ENCODE measurements around the gene ITPRID2.

Gene ITPRID2

GRCh38 chr2:181910028-181910831 is 18.7 kb downstream of the ITPRID2 start:
- Histone ChIP-seq H3K79me2 (no peaks in the 10 kb centered on the region), H3K9me3 (ENCODE audit: control insufficient read depth, low read length) (no peaks in the 10 kb centered on the region), H3K36me3 (ENCODE audit: control insufficient read depth, insufficient read depth, low read length) (no peaks in the 10 kb centered on the region), H3K4me1 (no peaks in the 10 kb centered on the region), H3K4me2 (ENCODE audit: low read length) (no peak overlapping the region), H2AFZ (no peak overlapping the region), H3K4me3 (ENCODE audit: low read depth, low read length) (no peak overlapping the region), H3K27me3 (ENCODE audit: control insufficient read depth, insufficient read depth, low read length) (no peaks in the 10 kb centered on the region), H3K9ac (no peak overlapping the region), H3K27ac (no peak overlapping the region)
- TF ChIP-seq CTCF (IDR thresholded peaks at IDR 0.05), result no peak

GRCh38 chr2:181911830-181912229 is 20.3 kb downstream of the ITPRID2 start:
- no peak for TF ChIP-seq CTCF (IDR thresholded peaks at IDR 0.05)
- Histone ChIP-seq H2AFZ (no peak overlapping the region), H3K27me3 (ENCODE audit: control insufficient read depth, insufficient read depth, low read length) (no peaks in the 10 kb centered on the region), H3K4me3 (ENCODE audit: low read depth, low read length) (no peak overlapping the region), H3K9me3 (ENCODE audit: control insufficient read depth, low read length) (no peaks in the 10 kb centered on the region), H3K79me2 (no peaks in the 10 kb centered on the region), H3K4me1 (no peaks in the 10 kb centered on the region), H3K9ac (no peak overlapping the region), H3K27ac (no peak overlapping the region), H3K36me3 (ENCODE audit: control insufficient read depth, insufficient read depth, low read length) (no peaks in the 10 kb centered on the region), H3K4me2 (ENCODE audit: low read length) (no peak overlapping the region)

- Histone ChIP-seq H3K27me3 (ENCODE audit: control insufficient read depth, insufficient read depth, low read length) (no peaks in the 10 kb centered on the region), H3K4me1 (no peaks in the 10 kb centered on the region), H3K4me2 (ENCODE audit: low read length) (no peak overlapping the region), H2AFZ (no peak overlapping the region), H3K9me3 (ENCODE audit: control insufficient read depth, low read length) (no peaks in the 10 kb centered on the region), H3K9ac (no peak overlapping the region), H3K4me3 (ENCODE audit: low read depth, low read length) (no peak overlapping the region), H3K36me3 (ENCODE audit: control insufficient read depth, insufficient read depth, low read length) (no peaks in the 10 kb centered on the region), H3K27ac (no peak overlapping the region), H3K79me2 (no peaks in the 10 kb centered on the region)
- no peak for TF ChIP-seq CTCF (IDR thresholded peaks at IDR 0.05)
These were observed 23.6 kb downstream of the ITPRID2 start for GRCh38 chr2:181915102-181915501.

GRCh38 chr2:181916726-181917718 is 25.5 kb downstream of the ITPRID2 start:
- no peaks in the 10 kb centered on the region for H3K36me3 ChIP-seq (ENCODE audit: control insufficient read depth, insufficient read depth, low read length)
- no peaks in the 10 kb centered on the region for H3K4me1 ChIP-seq
- no peak overlapping the region for H3K4me2 ChIP-seq (ENCODE audit: low read length)
- no peak for TF ChIP-seq CTCF (IDR thresholded peaks at IDR 0.05)
- H3K79me2 ChIP-seq, result no peaks in the 10 kb centered on the region
- H3K9me3 ChIP-seq (ENCODE audit: control insufficient read depth, low read length), result no peaks in the 10 kb centered on the region
- no peaks in the 10 kb centered on the region for H3K27me3 ChIP-seq (ENCODE audit: control insufficient read depth, insufficient read depth, low read length)
- no peak overlapping the region for H2AFZ ChIP-seq
- no peak overlapping the region for H3K4me3 ChIP-seq (ENCODE audit: low read depth, low read length)
- no peak overlapping the region for H3K9ac ChIP-seq
- H3K27ac ChIP-seq, result no peak overlapping the region
